ENCODE results near the gene POP4.

POP4 gene

DNA sequence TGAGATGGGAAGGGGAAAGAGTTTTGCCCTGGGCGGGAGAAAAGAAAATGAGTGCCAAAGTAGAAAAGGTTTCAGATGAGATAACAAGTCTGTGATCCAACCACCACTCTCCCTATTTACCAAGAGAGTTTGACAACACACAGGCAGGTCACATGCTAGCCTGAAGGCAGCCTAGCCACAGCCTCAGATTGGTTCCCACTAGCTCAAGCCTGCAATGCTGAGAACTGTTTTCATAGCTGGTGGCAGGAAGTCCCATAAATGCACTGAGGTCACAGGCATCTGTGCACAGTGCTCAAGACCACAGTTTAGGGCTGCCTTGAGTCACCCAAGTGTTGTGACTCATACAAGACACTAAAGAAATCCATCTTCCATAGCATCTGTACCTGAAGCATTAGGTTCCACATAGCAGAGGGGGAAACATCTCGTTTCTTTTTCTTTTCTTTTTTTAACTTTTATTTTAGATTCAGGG, 18.5 kb upstream of the POP4 start:
- no peak for TF ChIP-seq GATA3 (IDR thresholded peaks at IDR 0.05; ENCODE audit: low read depth, low read length)
- no peak for TF ChIP-seq GATA2 (IDR thresholded peaks at IDR 0.05; ENCODE audit: low read depth, low read length)

DNA sequence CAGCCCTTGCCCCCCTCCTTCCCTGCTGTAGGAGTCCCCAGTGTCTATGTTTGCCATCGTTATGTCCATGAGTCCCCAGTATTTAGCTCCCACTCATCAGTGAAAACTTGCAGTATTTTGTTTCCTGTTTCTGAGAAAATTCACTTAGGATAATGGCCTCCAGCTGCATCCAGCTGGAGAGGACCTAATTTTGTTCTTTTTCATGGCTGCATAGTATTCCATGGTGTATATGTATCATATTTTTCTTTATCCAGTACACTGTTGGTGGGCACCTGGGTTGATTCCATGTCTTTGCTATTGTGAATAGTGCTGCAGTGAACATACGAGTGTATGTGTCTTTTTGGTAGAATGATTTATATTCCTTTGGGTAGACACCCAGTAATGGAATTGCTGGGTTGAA, 18.0 kb upstream of the POP4 start:
- TF ChIP-seq GATA3 (IDR thresholded peaks at IDR 0.05; ENCODE audit: low read depth, low read length) (no peak), GATA2 (IDR thresholded peaks at IDR 0.05; ENCODE audit: low read depth, low read length) (no peak)

DNA sequence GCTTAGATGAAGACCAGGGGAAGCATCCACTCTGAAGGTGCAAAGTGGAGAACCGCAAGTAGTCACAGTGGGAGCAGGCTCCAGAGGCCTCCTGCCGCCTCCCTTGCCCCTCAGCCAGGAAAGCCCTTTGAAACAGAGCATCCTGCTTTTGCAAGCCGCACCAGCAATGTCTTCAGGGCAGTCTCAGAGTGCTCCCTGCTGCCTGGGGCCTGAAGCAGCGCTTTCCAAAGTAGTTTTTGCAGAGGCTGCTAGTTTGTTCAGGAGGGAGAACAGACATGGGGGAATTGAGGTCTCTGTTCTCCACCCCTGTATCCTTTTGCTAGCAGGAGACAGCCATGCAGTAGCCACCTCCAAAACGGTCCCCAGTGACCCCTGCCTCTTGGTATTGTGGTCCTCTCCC, 15.8 kb upstream of the POP4 start:
- TF ChIP-seq GATA3 (IDR thresholded peaks at IDR 0.05; ENCODE audit: low read depth, low read length) (no peak), GATA2 (IDR thresholded peaks at IDR 0.05; ENCODE audit: low read depth, low read length) (no peak)

DNA sequence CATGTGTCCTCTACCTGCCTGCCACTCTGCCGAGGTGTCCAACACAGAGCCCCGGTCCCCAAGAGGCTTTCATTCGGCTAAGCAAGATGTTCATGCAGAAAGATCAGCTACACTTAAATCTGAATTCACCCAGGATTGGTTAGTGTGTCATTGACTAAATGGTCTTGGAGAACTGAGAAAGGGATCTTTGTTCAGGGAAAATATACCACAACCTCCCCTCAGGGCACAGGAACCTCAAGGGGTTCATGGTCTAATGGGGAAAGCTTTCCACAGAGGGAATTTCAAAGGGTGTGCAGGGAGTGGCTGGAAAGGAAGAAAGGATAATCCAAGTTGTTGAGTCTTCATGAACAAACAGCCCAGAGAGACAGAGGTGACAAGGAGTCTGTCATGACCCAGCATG, 14.4 kb upstream of the POP4 start:
- TF ChIP-seq GATA2 (IDR thresholded peaks at IDR 0.05; ENCODE audit: low read depth, low read length) (no peak), GATA3 (IDR thresholded peaks at IDR 0.05; ENCODE audit: low read depth, low read length) (no peak)

DNA sequence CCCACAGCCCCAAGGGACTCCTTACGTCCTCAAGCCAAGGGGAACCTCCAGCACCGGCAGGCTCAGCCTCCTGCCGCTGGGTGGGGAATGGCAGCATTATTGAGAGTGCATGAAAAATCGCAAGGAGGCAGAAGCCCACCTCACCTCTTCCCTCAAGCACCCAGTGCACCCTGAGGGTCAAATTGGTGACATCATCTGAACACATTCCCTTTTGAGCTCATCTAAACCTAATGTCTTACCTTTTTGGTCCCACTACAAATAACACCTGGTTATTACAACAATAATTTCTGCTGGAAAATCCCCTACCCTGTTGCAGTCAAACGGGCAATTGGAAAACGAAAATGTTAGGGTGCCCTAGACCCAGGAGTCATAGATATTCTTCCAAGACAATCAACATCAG, 12.2 kb upstream of the POP4 start:
- TF ChIP-seq GATA2 (IDR thresholded peaks at IDR 0.05; ENCODE audit: low read depth, low read length) (no peak), GATA3 (IDR thresholded peaks at IDR 0.05; ENCODE audit: low read depth, low read length) (no peak)

DNA sequence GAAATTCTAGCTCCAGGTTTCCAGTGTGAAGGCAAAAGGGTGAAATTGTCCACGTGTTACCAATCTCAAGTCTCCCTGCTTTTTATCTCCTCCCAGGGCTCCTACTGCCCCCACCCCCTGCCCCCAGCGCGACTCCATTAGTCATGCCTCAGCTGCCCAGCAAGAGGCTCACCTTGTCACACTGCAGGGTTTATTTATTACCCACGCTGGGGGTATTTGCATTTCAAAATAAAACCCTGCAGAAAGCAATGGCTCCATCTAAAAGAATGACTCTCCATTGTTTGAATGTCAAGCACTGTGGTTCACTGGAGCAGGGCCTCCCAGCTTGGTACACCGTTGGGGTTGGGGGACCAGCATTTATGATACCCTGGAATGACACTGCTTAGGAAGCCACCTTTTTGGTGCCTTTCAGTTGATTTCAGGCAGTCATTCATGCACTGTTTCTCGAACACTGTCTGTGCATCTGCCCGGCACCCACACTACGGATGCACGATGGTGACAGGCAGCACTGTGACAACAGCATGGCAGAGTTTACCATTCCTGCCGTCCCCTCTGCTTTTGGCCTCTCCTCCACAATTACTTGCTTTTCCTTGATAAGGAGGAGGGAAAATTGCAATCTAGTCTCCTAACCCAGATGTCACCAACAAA, 9.9 kb upstream of the POP4 start:
- no peak for TF ChIP-seq GATA2 (IDR thresholded peaks at IDR 0.05; ENCODE audit: low read depth, low read length)
- no peak for TF ChIP-seq GATA3 (IDR thresholded peaks at IDR 0.05; ENCODE audit: low read depth, low read length)

DNA sequence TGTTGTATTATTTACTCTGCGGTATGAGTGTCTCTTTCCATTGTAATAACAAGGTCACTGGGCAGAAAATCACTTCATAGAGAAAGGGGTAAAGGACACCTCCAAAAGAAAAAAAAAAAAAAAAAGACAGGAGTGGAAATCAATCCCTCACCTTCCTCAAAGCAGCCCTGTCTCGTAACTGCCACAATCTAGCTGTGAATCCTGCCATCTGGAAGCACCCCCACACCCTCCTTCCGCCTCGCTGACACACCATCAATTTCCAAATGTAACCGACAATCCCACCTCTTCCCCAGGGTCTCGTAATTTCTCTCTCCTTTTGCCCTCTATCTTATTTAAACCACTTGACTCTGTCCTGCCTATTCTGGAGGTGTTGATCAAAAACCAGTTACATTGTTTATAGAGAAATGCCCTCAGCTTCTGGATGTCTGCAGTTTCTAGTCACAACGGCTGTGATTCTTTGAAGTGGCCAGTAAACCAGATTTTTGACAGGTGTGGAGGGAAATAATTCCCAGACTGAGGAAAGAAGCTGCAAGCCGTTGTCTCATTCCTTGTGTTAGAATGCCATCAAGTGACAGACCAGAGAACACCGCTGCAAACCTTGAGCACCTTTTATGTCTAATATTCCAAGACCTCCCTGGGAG, 9.1 kb upstream of the POP4 start:
- TF ChIP-seq GATA3 (IDR thresholded peaks at IDR 0.05; ENCODE audit: low read depth, low read length) (no peak), GATA2 (IDR thresholded peaks at IDR 0.05; ENCODE audit: low read depth, low read length) (no peak)

DNA sequence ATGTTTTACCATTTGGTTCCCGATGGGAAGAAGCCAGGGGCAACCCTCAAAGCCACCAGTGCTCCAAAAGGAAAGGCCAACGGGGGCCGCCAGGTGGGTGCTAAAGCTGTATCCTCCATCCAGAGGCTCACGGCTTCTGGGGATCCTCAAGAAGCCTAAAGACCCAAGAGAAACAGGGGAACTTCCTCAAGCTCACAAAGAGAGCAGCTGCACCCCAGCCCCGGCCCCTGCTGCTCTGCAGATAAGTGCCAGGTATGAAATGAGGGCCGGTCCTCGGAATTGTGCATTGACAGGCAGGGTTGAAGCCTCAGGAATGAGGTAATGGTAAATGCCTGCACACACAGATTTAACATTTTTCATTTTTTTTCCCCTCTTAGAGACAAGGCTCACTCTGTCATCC, 8.0 kb upstream of the POP4 start:
- TF ChIP-seq GATA3 (IDR thresholded peaks at IDR 0.05; ENCODE audit: low read depth, low read length) (no peak), GATA2 (IDR thresholded peaks at IDR 0.05; ENCODE audit: low read depth, low read length) (no peak)

DNA sequence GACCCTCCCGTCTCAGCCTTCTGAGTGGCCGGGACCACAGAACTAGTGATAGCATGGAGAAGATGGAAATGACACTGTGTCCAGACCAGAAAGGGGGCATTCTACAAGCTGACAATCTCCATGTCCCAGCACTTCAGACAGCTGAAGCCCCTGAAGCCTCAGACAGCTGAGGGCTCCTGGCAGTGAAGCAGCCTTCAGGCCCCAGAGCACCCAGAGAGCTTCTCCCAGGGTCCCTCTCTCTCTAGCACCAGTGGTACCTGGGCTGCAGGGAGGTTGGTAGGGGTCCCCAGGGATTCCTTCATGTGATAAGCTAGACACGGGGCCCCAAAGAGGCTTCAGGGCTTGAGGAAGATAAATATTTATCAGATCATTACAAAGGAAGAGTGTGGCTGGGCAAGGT, 7.6 kb upstream of the POP4 start:
- TF ChIP-seq GATA2 (IDR thresholded peaks at IDR 0.05; ENCODE audit: low read depth, low read length) (no peak), GATA3 (IDR thresholded peaks at IDR 0.05; ENCODE audit: low read depth, low read length) (no peak)

DNA sequence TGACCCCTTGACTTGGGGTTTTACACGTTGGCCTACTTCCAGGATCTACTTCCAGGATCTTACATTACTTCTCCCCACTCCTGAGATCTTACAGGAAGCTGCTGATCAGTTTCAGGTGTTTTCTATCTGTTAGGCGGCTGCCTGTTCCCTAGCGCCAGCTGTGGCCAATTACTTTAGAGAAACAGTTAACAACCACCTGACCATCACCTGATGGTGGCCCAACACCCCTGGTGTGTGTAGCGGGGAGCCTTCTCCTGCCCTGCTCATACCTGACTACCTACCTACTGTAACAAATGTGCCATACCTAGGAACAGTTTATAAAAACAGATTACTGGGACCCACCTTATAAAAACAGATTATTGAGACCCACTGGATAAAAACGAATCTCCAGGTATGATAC, 2.8 kb upstream of the POP4 start:
- no peak for TF ChIP-seq GATA3 (IDR thresholded peaks at IDR 0.05; ENCODE audit: low read depth, low read length)
- TF ChIP-seq GATA2 (IDR thresholded peaks at IDR 0.05; ENCODE audit: low read depth, low read length), result no peak

DNA sequence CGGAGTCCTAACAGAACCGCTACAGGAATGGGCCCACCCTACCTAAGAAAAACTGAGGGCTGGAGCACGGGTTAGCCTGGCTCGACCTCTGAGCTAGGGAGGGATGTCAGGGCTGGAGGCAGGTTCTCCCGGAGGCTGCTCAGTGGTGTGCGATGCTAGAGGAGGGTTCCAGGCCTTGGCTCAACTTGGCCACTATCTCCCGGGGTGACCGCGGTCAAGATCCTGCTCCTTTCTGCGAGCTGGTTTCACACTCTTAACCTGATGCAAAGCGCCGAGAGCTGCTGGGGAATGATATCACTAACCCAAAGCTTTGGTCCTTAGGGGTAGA, 301 bp downstream of the POP4 start:
- no peak for TF ChIP-seq GATA2 (IDR thresholded peaks at IDR 0.05; ENCODE audit: low read depth, low read length)
- no peak for TF ChIP-seq GATA3 (IDR thresholded peaks at IDR 0.05; ENCODE audit: low read depth, low read length)

DNA sequence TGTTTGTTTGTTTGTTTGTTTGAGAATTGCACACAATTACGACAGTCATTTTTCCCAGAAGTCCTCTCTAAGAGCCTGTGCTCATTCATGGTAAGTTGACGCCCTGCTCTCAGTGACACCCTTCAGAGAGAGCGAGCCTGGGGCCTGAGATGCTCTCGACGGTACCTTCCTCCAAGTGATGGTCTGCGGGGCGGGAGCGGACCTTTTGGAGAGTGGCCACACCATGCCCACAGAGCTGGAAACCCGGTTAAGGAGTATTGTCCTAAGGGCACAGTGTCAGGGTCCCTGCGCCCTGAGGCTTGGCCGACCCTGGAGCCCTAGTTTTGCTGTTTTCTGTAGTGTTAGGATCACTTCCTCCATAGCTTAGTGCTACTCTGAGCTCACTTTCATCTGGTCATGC, 3.6 kb downstream of the POP4 start:
- TF ChIP-seq GATA3 (IDR thresholded peaks at IDR 0.05; ENCODE audit: low read depth, low read length), result no peak
- TF ChIP-seq GATA2 (IDR thresholded peaks at IDR 0.05; ENCODE audit: low read depth, low read length), result no peak

DNA sequence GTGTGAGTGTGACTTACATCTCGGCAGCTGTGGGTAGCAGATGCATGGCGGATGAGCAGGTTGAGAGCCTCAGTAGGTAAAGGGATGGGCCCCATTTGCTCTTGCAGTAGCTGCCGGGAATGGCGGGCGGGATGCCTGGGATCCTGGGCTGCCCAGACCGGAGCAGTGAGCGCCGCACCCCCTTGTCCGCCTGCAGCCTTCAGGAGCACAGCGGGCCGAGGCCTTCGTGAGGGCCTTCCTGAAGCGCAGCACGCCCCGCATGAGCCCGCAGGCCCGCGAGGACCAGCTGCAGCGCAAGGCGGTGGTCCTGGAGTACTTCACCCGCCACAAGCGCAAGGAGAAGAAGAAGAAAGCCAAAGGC, 4.1 kb downstream of the POP4 start:
- TF ChIP-seq GATA2 (IDR thresholded peaks at IDR 0.05; ENCODE audit: low read depth, low read length) (no peak), GATA3 (IDR thresholded peaks at IDR 0.05; ENCODE audit: low read depth, low read length) (no peak)

DNA sequence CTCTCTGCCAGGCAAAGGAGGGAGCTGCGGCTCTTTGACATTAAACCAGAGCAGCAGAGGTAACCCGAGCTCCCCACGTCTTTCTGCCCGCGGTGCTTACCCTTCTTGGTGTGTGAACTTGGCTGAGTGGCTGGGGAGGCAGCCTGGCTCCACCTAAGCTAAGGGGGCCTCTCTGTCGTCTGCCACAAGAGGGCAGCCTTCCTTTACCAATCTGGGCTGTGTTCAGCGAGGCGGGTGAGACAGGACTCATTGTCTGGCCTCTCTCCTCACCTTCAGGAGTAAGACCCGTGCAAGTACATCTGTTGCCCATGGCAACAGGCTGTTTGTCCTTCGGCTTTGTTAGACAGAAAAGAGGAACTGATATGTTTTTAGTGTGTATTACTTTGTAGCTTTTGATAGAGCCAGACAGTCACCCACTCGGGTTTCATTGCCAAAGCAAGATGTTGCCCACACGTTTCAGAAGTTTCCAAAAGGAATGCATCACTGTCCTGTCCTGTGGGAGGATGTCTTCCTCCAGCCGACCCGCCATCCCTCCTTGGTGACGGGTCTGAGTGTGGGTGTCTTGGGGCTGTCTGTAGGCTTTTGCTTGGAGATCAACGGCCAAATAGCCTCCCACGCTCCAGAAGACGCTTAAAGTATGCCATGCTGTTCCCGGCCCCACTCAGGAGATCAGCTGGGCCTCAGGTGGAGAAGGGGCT, 4.6 kb downstream of the POP4 start:
- no peak for TF ChIP-seq GATA3 (IDR thresholded peaks at IDR 0.05; ENCODE audit: low read depth, low read length)
- no peak for TF ChIP-seq GATA2 (IDR thresholded peaks at IDR 0.05; ENCODE audit: low read depth, low read length)

DNA sequence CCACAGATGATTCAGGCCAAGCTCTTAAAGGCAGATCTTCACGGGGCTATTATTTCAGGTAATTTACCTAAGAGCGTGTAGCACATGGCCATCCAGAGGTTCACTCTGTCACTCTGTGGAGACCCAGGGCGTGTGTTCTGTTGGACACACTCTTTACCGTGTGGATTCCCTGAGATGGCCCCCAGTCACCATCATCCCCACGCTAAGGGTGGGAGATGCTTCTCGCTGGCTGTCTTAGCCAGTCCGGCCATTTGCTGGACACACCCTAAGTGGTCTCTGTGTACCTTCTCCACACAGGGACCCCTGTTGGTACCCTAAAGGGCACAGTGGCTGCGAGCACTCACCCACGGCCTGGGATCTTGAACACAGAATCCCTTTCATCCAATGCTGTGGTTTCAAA, 6.0 kb downstream of the POP4 start:
- no peak for TF ChIP-seq GATA2 (IDR thresholded peaks at IDR 0.05; ENCODE audit: low read depth, low read length)
- TF ChIP-seq GATA3 (IDR thresholded peaks at IDR 0.05; ENCODE audit: low read depth, low read length), result no peak
